HG02981 (cell line): ENCODE measurements around the gene HEXIM2.

ENCODE experiments used
- ATAC-seq: cut with Tn5 transposase; IDR thresholded peaks from one replicate; pipeline ENCODE4 v1.9.1; 2021; ENCODE audit warnings: mild to moderate bottlenecking, moderate library complexity; ENCODE audit not compliant: unreplicated experiment

The HEXIM2 gene

DNA sequence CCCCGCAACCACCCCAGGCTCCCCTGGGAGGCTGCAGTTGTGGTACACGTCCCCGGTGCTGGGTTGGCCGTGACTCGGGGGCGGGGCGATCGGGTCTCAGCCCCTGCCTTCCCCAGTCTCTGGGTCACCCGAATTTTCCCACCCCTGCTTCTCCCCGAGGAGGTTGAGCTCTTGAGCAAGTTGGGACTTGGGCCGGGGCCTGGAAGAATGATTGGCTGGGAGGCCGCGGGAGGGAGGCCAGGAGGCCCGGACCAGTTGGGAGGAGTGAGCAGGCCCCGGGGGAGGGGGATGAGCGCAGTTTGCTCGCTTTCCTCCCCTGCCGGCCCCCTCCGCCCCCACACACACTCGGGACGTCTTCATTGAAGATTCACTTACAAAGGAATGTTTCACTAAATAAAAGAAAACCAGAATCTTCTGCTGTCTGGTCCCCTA is 17.9 kb upstream of the HEXIM2 start:
- ATAC-seq = no peak

- ATAC-seq = no peak
These were observed 17.3 kb upstream of the HEXIM2 start for GRCh38 chr17:45144199-45145034.

DNA sequence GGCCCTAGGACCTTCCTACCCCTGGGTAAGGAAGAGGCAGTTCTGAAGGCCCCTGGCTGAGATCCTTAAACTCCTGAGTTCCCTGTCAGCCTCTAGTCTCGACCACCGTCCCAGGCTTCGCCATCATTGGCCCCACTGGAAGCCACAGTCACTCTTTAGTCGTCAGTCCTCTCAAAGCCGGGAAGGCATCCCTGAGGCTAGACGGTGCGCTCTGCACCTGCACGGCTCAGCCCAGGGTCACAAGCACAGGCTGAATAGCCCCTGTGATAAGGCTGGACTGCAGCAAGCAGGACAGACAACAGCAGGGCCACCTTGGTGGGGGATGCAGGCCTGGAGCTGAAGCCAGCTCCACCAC is 16.7 kb upstream of the HEXIM2 start:
- no peak for ATAC-seq

- no peak for ATAC-seq
These were observed 15.5 kb upstream of the HEXIM2 start for GRCh38 chr17:45146166-45146565.

- ATAC-seq = no peak
These were observed 15.1 kb upstream of the HEXIM2 start for GRCh38 chr17:45146592-45146889.

- no peak for ATAC-seq
These were observed 14.6 kb upstream of the HEXIM2 start for GRCh38 chr17:45146890-45147580.

DNA sequence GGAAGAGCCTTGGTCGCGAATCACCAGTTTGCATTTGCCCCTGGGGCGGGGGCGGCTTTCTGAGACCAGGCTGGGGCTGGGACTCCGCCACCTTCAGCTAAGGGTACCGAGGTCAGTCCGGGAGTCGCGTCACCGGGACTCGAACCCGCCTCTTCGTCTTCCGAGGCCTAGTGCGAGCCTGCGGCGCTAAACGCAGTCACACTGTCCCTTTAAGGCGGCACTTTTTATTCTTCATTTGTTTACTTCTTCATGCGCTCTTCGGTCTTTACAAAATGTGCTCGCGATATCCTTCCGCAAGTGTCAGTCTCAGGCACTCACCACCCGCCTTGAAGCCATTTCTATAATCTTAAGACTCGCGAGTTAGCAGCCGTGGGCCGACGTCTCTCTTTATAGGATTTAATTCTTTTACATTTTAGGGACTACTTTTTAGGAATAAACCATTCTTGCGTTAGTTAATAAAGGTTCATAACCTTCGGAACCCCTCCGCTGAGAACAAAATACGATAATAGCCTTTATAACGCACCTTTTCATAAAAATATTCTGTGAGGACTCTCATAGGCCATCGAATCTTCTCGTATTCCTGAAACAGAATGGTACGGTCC is 14.0 kb upstream of the HEXIM2 start:
- ATAC-seq = no peak

GRCh38 chr17:45148183-45149036 is 13.3 kb upstream of the HEXIM2 start, which contains the start of gene HEXIM1:
Gene HEXIM1 (plus strand): TSS chr17:45148475. CDS start chr17:45149191, 716 bp downstream.
- peak; percentile 60 for ATAC-seq

DNA sequence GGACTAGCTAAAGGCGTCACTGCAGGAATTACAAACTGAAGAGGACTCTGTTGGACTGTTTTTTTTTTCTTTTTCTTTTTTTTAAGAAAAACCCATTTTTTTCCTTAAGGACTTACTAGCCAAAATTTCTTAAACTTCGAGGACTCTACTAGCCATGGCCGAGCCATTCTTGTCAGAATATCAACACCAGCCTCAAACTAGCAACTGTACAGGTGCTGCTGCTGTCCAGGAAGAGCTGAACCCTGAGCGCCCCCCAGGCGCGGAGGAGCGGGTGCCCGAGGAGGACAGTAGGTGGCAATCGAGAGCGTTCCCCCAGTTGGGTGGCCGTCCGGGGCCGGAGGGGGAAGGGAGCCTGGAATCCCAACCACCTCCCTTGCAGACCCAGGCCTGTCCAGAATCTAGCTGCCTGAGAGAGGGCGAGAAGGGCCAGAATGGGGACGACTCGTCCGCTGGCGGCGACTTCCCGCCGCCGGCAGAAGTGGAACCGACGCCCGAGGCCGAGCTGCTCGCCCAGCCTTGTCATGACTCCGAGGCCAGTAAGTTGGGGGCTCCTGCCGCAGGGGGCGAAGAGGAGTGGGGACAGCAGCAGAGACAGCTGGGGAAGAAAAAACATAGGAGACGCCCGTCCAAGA is 12.5 kb upstream of the HEXIM2 start:
- no peak for ATAC-seq

DNA sequence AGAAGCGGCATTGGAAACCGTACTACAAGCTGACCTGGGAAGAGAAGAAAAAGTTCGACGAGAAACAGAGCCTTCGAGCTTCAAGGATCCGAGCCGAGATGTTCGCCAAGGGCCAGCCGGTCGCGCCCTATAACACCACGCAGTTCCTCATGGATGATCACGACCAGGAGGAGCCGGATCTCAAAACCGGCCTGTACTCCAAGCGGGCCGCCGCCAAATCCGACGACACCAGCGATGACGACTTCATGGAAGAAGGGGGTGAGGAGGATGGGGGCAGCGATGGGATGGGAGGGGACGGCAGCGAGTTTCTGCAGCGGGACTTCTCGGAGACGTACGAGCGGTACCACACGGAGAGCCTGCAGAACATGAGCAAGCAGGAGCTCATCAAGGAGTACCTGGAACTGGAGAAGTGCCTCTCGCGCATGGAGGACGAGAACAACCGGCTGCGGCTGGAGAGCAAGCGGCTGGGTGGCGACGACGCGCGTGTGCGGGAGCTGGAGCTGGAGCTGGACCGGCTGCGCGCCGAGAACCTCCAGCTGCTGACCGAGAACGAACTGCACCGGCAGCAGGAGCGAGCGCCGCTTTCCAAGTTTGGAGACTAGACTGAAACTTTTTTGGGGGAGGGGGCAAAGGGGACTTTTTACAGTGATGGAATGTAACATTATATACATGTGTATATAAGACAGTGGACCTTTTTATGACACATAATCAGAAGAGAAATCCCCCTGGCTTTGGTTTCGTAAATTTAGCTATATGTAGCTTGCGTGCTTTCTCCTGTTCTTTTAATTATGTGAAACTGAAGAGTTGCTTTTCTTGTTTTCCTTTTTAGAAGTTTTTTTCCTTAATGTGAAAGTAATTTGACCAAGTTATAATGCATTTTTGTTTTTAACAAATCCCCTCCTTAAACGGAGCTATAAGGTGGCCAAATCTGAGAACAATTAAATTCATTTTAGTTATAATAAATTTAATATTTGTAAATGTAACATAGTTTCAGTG is 11.7 kb upstream of the HEXIM2 start:
- no peak for ATAC-seq

- ATAC-seq = no peak
These were observed 10.5 kb upstream of the HEXIM2 start for GRCh38 chr17:45150911-45151809.

DNA sequence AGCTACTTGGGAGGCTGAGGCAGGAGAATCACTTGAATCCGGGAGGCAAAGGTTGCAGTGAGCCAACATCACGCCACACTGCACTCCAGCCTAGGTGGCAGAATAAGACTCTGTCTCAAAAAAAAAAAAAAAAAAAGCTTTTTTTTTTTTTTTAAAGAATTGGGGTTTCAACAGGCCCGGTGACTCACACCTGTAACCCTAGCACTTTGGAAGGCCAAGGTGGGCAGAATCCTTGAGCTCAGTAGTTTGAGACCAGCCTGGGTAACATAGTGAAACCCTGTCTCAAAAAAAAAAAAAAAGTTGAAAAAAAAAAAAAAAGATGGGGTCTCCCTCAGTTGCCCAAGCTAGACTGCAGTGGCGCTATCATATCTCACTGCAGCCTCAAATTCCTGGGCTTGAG is 6.6 kb upstream of the HEXIM2 start:
- ATAC-seq = no peak

DNA sequence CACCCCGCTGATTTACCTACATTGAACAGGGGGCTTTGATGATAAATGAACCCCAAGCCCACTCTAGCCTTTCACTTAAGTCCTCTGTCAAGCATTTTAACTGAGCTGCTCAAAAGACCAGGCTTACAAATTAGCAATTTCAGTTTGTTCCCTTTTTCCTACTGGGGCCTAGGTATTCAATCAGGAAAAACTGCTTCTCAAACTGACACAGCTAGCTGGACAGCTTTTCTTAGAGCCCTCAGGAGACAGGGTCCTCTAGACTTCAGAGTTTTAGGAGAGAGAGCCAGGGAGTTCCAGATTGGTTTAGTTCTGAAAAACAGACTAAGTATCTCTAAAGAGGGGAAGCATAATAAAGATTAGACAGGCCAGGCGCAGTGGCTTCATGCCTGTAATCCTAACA is 6.2 kb upstream of the HEXIM2 start:
- no peak for ATAC-seq

- no peak for ATAC-seq
These were observed 5.4 kb upstream of the HEXIM2 start for GRCh38 chr17:45156242-45156641.

- ATAC-seq = peak; percentile 8
These were observed 1.0 kb upstream of the HEXIM2 start for GRCh38 chr17:45160447-45161287.

DNA sequence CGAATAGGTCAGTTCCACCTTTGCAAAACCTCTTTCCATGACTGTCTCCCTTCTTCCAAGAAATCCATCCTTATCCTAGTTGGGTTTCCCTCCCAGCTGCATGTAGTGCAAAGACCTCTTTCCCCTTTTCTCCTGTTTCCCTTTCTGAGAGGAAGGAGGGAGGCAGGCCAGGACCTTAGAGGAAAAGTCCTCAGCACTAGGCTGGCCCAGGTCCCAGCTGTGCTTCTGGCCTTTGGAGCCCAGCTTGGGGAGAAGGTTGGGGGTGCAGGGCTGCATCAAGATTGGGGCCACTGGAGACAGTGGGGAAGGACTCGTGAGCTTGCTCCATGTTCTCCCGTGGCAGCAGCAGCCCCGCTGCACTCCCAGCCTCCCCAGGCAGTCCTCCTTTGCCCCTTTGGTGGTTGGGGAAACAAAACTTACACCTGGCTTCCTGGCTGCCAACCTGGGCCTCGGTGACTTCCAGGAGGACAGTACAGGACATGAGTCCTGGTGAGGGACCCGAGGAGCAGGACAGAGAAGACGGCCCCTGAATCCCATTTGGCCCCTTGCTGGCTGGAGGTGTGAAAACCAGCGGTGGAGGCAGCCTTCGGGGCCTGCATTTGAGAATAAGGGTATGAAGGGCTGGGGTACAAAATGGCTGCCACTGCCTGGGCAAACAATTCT is 481 bp downstream of the HEXIM2 start:
- ATAC-seq = no peak

DNA sequence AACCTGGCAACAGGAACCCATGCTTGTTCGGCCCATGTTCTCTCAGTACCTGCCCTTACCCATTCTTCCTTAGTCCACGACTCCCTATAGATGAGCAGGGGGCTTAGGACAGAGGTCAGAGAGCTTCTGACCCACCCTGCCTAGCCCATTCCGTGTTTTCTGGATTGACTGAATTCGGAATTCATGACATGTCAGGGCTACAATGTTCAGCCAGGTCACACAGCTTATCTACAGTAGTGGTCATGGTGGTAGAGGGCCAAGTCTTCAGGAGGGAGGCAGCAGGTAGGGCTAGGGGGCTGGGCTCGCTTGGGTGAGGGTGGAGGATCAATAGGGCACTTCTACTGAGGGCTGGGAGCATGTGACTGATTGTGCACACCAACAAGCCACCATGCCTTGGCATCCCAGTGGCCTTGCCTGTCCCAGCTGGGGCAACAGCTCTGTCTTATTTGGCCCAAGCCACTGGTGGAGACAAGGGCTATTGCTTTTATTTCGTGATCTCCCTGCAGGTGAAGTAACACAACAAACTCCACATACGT is 3.1 kb downstream of the HEXIM2 start:
- ATAC-seq = no peak
